Small intestine (tissue), 16 donors: Measurements from ENCODE around the gene TNS3. TPM values are rescaled to one million over a fixed set of nuclear protein-coding genes. Genes with fewer than 3 reads are reported as not detected.

ENCODE experiments used
- DNase-seq, 2 donors: peaks; one replicate each; pipeline versions ENCODE4 v3.0.0 to v3.0.0-alpha.2; 2013
- FAIRE-seq: peaks from 2 replicates; lab custom pipeline; 2012; peaks lifted over from hg19 to GRCh38; lab: Jason Lieb, UNC
- H3K27ac ChIP-seq, 3 donors: one replicate each; pipeline ENCODE4 v1.5.1; 2013; ENCODE audit warnings: low read length in 2 of 3, mild to moderate bottlenecking in 2 of 3, control low read depth in 1 of 3, inconsistent platforms in 1 of 3, low read depth in 1 of 3, moderate library complexity in 1 of 3
- H3K27me3 ChIP-seq, 3 donors: one replicate each; pipeline ENCODE4 v1.6.1; 2013; ENCODE audit warnings: low read length in 3 of 3, inconsistent platforms in 1 of 3; ENCODE audit not compliant: control insufficient read depth in 3 of 3, insufficient read depth in 3 of 3
- H3K36me3 ChIP-seq, 3 donors: one replicate each; pipeline ENCODE4 v1.6.1; 2013; ENCODE audit warnings: low read length in 3 of 3, inconsistent platforms in 1 of 3, low read depth in 1 of 3, mild to moderate bottlenecking in 1 of 3, moderate library complexity in 1 of 3; ENCODE audit not compliant: control insufficient read depth in 3 of 3, insufficient read depth in 2 of 3
- H3K4me1 ChIP-seq, 3 donors: one replicate each; pipeline ENCODE4 v1.6.1; 2013; ENCODE audit warnings: low read length in 2 of 3, inconsistent platforms in 1 of 3, low read depth in 1 of 3, mild to moderate bottlenecking in 1 of 3, moderate library complexity in 1 of 3; ENCODE audit not compliant: control insufficient read depth in 3 of 3, insufficient read depth in 2 of 3
- H3K4me3 ChIP-seq, 3 donors: one replicate each; pipeline ENCODE4 v1.5.1; 2013; ENCODE audit warnings: low read length in 3 of 3, control low read depth in 1 of 3, inconsistent platforms in 1 of 3, low read depth in 1 of 3, mild to moderate bottlenecking in 1 of 3, moderate library complexity in 1 of 3
- H3K9me3 ChIP-seq, 2 donors: one replicate each; pipeline ENCODE4 v1.6.1; 2013; ENCODE audit warnings: low read depth in 1 of 2, low read length in 1 of 2; ENCODE audit not compliant: control insufficient read depth in 2 of 2, insufficient read depth in 1 of 2
- WGBS, 3 donors: extraction: QIAGEN DNeasy Blood & Tissue Kit; methylation state at CpG; one replicate each; pipeline ENCODE4 v1.1.7; 2013; 5-methylcytosine and 5-hydroxymethylcytosine counted together
- long read RNA-seq, 10 donors: transcript quantifications; one replicate each; lab custom pipeline, GENCODE V29; 2026
- polyA plus RNA-seq, 4 donors: library from polyadenylated mRNA; stranded (reverse) in 3 of 4; unstranded in 1 of 4; fragments of 200-250 nt in 3 of 4; fragments of 120-200 nt in 1 of 4; gene quantifications; one replicate each; pipeline versions ENCODE4 v1.2.1 to v1.2.3, GENCODE V29; 2013
- donor health status: healthy with polysubstance abuse.
- donor health status: control.
- donor health status: control.
- donor health status: Bipolar disorder and iron deficiency.
- donor health status: healthy.

Gene TNS3
- polyA plus RNA-seq, result 10 to 100 TPM; 17.2 to 67.1 (median 27.3) TPM
- long read RNA-seq, donor 1, partial matches to known transcripts, result 43 of 44 reads
- long read RNA-seq, donor 1, other reads (novel, unspliced or antisense), result 0 of 44 reads
- long read RNA-seq, donor 2, result 0 reads
- long read RNA-seq, donor 3, partial matches to known transcripts, result 6 of 6 reads
- long read RNA-seq, donor 3, other reads (novel, unspliced or antisense), result 0 of 6 reads
- long read RNA-seq, donor 4, result 0 reads
- long read RNA-seq, donor 5, result 0 reads
- long read RNA-seq, donor 6, partial matches to known transcripts, result 11 of 11 reads
- long read RNA-seq, donor 6, other reads (novel, unspliced or antisense), result 0 of 11 reads
- long read RNA-seq, donor 7, full-length matches to known transcripts, result 1 of 7 reads
- long read RNA-seq, donor 7, partial matches to known transcripts, result 0 of 7 reads
- long read RNA-seq, donor 7, other reads (novel, unspliced or antisense), result 6 of 7 reads
- long read RNA-seq, donor 8, result 0 reads
- long read RNA-seq, donor 9, result 0 reads
- long read RNA-seq, donor 10, full-length matches to known transcripts, result 2 of 22 reads
- long read RNA-seq, donor 10, partial matches to known transcripts, result 20 of 22 reads
- long read RNA-seq, donor 10, other reads (novel, unspliced or antisense), result 0 of 22 reads

- peak; percentile 57 to 86 for DNase-seq
- peak within 1 kb of the TSS; percentile 72 to 89 (median 85) for H3K4me3 ChIP-seq
- 8 to 19% (median 11%) methylated on average over 41 to 85 of the region's 85 CpGs for WGBS, 3 donors
- no peak for FAIRE-seq
- no peaks in the 10 kb centered on the region for H3K27me3 ChIP-seq
- peak within 1 kb of the TSS; percentile 84 to 93 (median 85) for H3K27ac ChIP-seq
- H3K9me3 ChIP-seq, result peaks cover 0 to 6% of the 10 kb centered on the region in 2 donors
- H3K36me3 ChIP-seq, result peaks cover 0 to 23% (median 0%) of the 10 kb centered on the region in 3 donors
- peaks cover 2 to 53% (median 11%) of the 10 kb centered on the region in 3 donors for H3K4me1 ChIP-seq
These were observed at the start of gene TNS3 for GRCh38 chr7:47581804-47582763. TSS of gene TNS3 (minus strand) at chr7:47582111. CDS start at chr7:47439636, 142,475 bp downstream.

GRCh38 chr7:47631711-47632110, 49.8 kb upstream of the TNS3 start:
- no peaks in the 10 kb centered on the region for H3K27me3 ChIP-seq
- DNase-seq, result no peak
- FAIRE-seq, result no peak

GRCh38 chr7:47627580-47628283, 45.8 kb upstream of the TNS3 start:
- Histone ChIP-seq H3K4me3 (no peak overlapping the region), H3K27me3 (no peaks in the 10 kb centered on the region), H3K36me3 (no peaks in the 10 kb centered on the region), H3K27ac (no peak overlapping the region), H3K9me3 (no peaks in the 10 kb centered on the region), H3K4me1 (peaks cover 0 to 6% (median 0%) of the 10 kb centered on the region in 3 donors)
- DNase-seq (no peak), FAIRE-seq (no peak)
- 63 to 77% (median 67%) methylated on average over 7 of the region's 7 CpGs for WGBS, 3 donors

More at GRCh38 chr7:47631711-47632110, 49.8 kb upstream of the TNS3 start:
- no peaks in the 10 kb centered on the region for H3K36me3 ChIP-seq
- peaks cover 0 to 11% (median 0%) of the 10 kb centered on the region in 3 donors for H3K4me1 ChIP-seq
- no peak overlapping the region for H3K4me3 ChIP-seq
- no peaks in the 10 kb centered on the region for H3K9me3 ChIP-seq
- H3K27ac ChIP-seq, result no peak overlapping the region
- WGBS, 3 donors, result 85 to 92% (median 87%) methylated on average over 13 of the region's 13 CpGs

GRCh38 chr7:47625861-47626715, 44.2 kb upstream of the TNS3 start:
- FAIRE-seq (no peak), DNase-seq (no peak)
- H3K27ac ChIP-seq, result no peak overlapping the region
- no peaks in the 10 kb centered on the region for H3K36me3 ChIP-seq
- no peak overlapping the region for H3K4me3 ChIP-seq
- WGBS, 3 donors, result 78 to 86% (median 79%) methylated on average over 10 of the region's 10 CpGs
- H3K27me3 ChIP-seq, result no peaks in the 10 kb centered on the region
- no peaks in the 10 kb centered on the region for H3K9me3 ChIP-seq
- H3K4me1 ChIP-seq, result peaks cover 0 to 15% (median 2%) of the 10 kb centered on the region in 3 donors

GRCh38 chr7:47624689-47625088, 42.8 kb upstream of the TNS3 start:
- no peak for DNase-seq
- H3K27ac ChIP-seq, result no peak overlapping the region
- FAIRE-seq, result no peak
- H3K27me3 ChIP-seq, result no peaks in the 10 kb centered on the region
- H3K36me3 ChIP-seq, result no peaks in the 10 kb centered on the region
- H3K4me1 ChIP-seq, result peaks cover 0 to 15% (median 2%) of the 10 kb centered on the region in 3 donors
- no peaks in the 10 kb centered on the region for H3K9me3 ChIP-seq
- no peak overlapping the region for H3K4me3 ChIP-seq

GRCh38 chr7:47622946-47623640, 41.2 kb upstream of the TNS3 start:
- H3K9me3 ChIP-seq, result no peaks in the 10 kb centered on the region
- peaks cover 0 to 15% (median 2%) of the 10 kb centered on the region in 3 donors for H3K4me1 ChIP-seq
- WGBS, 3 donors, result 64 to 74% (median 71%) methylated on average over 11 of the region's 11 CpGs
- peak in 1 of 2 donors; percentile 55 for DNase-seq
- H3K27me3 ChIP-seq, result no peaks in the 10 kb centered on the region
- FAIRE-seq, result no peak
- peak overlapping the region in 2 of 3 donors; percentile 60 to 75 for H3K27ac ChIP-seq
- H3K4me3 ChIP-seq, result no peak overlapping the region
- H3K36me3 ChIP-seq, result no peaks in the 10 kb centered on the region

GRCh38 chr7:47622586-47622945, 40.7 kb upstream of the TNS3 start:
- H3K4me3 ChIP-seq, result no peak overlapping the region
- H3K36me3 ChIP-seq, result no peaks in the 10 kb centered on the region
- H3K4me1 ChIP-seq, result peaks cover 0 to 15% (median 2%) of the 10 kb centered on the region in 3 donors
- peak overlapping the region in 2 of 3 donors; percentile 60 to 75 for H3K27ac ChIP-seq
- no peak for DNase-seq
- H3K27me3 ChIP-seq, result no peaks in the 10 kb centered on the region
- no peaks in the 10 kb centered on the region for H3K9me3 ChIP-seq
- FAIRE-seq, result no peak
